ENCODE data around the gene TENM4. TPM values are rescaled to one million over a fixed set of nuclear protein-coding genes. Genes with fewer than 3 reads are reported as not detected.

Gene TENM4
- total RNA-seq, 4 donors from 2014 or later: 4.0 to 14.6 (median 4.5) TPM

DNA sequence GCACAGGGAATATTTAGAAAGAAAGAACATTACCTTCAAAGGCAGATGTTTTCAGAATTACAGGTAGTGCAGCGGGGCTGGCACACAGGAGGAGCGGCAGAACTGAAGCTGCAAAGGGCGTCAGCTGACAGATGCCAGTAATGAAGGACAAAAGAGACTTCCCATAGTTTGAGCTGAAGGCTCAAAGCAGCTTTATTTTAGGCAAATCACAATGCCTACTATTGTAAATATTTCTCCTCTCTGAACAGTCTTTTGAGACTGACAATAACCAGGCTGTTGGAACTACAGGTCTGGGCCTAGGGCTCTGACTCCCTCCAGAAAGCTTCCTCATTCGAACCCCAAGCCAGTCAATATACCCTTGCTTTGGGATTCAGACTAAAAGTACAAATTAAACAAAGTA, 609.3 kb downstream of the TENM4 start:
- TF ChIP-seq, protein P1, sequence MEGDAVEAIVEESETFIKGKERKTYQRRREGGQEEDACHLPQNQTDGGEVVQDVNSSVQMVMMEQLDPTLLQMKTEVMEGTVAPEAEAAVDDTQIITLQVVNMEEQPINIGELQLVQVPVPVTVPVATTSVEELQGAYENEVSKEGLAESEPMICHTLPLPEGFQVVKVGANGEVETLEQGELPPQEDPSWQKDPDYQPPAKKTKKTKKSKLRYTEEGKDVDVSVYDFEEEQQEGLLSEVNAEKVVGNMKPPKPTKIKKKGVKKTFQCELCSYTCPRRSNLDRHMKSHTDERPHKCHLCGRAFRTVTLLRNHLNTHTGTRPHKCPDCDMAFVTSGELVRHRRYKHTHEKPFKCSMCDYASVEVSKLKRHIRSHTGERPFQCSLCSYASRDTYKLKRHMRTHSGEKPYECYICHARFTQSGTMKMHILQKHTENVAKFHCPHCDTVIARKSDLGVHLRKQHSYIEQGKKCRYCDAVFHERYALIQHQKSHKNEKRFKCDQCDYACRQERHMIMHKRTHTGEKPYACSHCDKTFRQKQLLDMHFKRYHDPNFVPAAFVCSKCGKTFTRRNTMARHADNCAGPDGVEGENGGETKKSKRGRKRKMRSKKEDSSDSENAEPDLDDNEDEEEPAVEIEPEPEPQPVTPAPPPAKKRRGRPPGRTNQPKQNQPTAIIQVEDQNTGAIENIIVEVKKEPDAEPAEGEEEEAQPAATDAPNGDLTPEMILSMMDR (IDR thresholded peaks at IDR 0.05; ENCODE audit: low read depth): no peak

DNA sequence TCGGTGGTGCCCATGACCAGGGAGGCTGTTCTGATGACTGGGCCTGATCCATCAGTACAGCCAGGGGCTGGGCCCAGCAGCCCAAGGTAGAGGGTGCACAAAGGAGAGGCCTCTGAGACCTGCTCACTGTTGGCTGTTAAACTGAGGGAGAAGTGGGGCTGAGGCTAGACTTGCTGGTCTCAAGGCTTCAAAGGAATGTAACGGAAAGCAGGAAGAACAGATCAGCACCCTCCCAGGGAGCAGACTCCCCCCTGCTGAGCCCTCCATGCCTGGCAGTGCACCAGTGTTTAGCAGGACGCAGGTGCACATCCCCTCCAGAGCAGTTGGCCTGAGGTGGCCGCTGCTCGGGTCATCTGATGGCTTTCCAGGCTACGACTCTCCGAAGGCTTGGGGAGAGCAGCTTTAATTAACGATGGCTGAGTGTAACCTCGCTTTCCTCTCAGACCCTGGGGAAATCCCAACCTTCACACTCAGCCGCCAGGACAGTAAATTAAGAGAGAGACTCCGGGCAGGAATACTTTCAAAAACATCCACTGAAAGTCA, 610.5 kb downstream of the TENM4 start:
- TF ChIP-seq, protein P1 (IDR thresholded peaks at IDR 0.05; ENCODE audit: low read depth): no peak

DNA sequence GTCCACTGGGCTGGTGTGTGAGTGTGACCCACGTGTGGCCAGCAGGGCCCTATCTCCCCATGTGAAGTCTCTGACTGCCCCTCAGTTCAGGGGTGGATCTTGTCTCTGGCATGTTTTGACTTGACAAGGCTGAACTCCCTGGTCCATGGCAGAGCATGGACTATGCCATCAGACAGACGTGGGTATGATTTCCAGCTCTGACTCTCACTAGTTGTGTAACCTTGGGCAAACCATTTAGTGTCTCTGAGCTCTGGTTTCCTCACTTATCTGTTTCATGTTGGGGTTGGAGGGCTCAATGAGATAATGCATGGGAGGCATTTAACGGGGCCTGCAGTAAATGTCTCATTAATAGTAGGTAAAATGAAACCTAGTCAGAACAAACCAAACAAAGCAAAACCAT, 611.7 kb downstream of the TENM4 start:
- TF ChIP-seq, protein P1 (IDR thresholded peaks at IDR 0.05; ENCODE audit: low read depth): no peak

DNA sequence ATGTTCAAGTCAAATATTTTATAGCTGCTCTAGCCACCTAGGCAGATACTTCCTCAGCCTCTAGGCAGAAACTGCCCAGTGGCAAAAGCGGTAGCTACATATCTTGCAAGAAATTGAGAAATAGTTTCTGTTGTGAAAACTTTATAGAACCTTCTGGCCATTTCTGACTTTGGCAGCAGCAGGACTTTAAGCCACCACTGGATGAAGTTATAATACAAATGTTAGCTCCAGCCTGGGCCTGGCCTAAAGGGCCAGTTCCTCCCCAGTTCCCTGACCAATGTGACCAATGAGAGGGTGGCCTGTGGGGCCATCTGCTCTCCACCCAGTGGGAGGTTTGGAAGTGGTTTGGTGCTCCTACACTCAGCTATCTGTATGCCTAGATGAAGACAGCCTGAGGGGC, 612.2 kb downstream of the TENM4 start:
- TF ChIP-seq, protein P1 (IDR thresholded peaks at IDR 0.05; ENCODE audit: low read depth): no peak

DNA sequence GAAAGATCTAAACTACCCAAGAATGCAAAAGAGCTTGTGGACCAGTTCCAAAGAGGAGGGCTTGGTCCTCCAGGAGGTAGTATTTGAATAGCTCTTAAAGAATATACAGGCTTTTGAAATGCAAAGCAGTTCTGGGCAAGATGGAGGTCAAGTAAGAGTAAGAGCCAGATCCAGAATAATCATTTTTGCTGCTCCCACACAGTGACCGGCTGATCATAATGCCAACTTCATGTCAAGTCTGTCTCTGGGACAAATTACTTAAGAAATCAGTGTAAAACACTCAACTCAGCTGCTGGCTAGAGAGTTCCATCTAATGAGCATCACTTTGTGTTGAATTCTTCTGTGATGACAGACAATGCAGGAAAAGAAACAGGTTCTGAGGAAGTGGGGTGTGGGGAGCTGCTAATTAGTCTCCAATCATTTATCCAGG, 615.2 kb downstream of the TENM4 start:
- TF ChIP-seq, protein P1 (IDR thresholded peaks at IDR 0.05; ENCODE audit: low read depth): no peak

DNA sequence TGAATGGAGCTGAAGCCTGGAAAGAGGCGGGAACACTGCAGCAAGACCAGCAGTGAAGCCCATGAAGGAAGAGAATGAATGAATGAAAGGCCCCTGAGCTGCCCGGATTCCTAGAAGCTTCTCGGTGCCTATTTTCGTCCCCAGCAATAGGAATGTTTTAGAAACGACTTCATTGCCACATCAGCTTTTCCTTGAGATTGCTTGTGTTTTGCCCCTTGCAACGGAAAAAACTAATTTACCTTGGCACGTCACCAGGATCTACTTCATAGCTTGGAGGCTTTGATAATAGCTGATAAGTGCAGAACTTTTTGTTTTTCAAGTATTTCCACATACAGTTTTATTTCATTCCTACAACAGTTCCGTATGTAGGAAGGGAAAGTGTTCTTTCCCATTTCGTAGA, 617.2 kb downstream of the TENM4 start:
- TF ChIP-seq, protein P1 (IDR thresholded peaks at IDR 0.05; ENCODE audit: low read depth): no peak

DNA sequence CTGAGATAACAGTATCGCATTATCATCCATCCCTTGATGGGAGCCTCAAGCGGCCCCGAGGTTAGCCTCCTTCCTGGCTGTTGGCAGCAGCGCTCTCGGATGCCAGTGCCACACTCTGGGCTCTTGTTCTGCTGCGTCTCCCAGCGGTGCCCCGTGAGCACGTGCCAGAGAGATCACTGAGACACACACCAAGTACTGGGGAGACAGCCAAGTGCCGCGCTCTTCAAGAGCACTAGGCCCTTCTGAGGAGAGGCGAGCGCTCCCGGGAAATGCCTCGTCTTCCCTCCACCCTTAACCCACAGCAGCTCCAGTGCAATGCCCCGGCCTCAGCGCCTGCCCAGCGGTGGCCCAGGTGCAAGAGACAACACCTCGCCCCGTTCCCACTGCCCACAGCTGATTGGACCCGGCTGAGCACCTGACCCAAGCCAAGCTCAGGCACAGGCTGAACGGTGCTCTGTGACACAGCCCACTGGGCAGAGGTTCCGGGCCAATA, 617.9 kb downstream of the TENM4 start:
- TF ChIP-seq, protein P1 (IDR thresholded peaks at IDR 0.05; ENCODE audit: low read depth): no peak

Data from subcutaneous adipose tissue (tissue), 4 donors.